ENCODE results near the gene LSG1.

GRCh38 chr3:194705761-194706160 is 33.8 kb upstream of the LSG1 start:
- TF ChIP-seq EZH2 (IDR thresholded peaks at IDR 0.05) (no peak), POLR2AphosphoS5 (IDR thresholded peaks at IDR 0.05; ENCODE audit: borderline replicate concordance, low read depth, low read length) (no peak), FOXP2 (optimal IDR thresholded peaks at IDR 0.05; ENCODE audit: control extremely low read depth, extremely low read length, insufficient read depth) (no peak)
